Stomach (tissue), 9 donors: Measurements from ENCODE around the gene AUTS2. TPM values are rescaled to one million over a fixed set of nuclear protein-coding genes. Genes with fewer than 3 reads are reported as not detected.

Experiments used
- DNase-seq, 2 donors: peaks; one replicate each; pipeline versions ENCODE4 v3.0.0 to v3.0.0-alpha.2; 2013 to 2019
- H3K27ac ChIP-seq, 5 donors: fragments of 200-600 bp in 4 of 5; sonication (generic) in 4 of 5; one replicate each; pipeline ENCODE4 v1.5.1; 2013 to 2019; ENCODE audit warnings: mild to moderate bottlenecking in 1 of 5, moderate library complexity in 1 of 5
- H3K27me3 ChIP-seq, 3 donors: fragments of 200-600 bp; sonication (generic); one replicate each; pipeline ENCODE4 v1.5.1; 2017 to 2019; ENCODE audit warnings: mixed run types in 1 of 3
- H3K36me3 ChIP-seq, 4 donors: fragments of 200-600 bp; sonication (generic); 1 replicate in 3 of 4; 2 replicates in 1 of 4; pipeline ENCODE4 v1.5.1; 2016 to 2019
- H3K4me1 ChIP-seq, 4 donors: fragments of 200-600 bp; sonication (generic); one replicate each; pipeline ENCODE4 v1.5.1; 2016 to 2019
- H3K4me3 ChIP-seq, 4 donors: fragments of 200-600 bp; sonication (generic) in 3 of 4; one replicate each; pipeline ENCODE4 v1.5.1; 2016 to 2019; ENCODE audit warnings: mild to moderate bottlenecking in 1 of 4
- H3K9me3 ChIP-seq, 4 donors: fragments of 200-600 bp; sonication (generic); one replicate each; pipeline ENCODE4 v1.5.1; 2016 to 2019
- EP300 ChIP-seq: sonication (generic); formaldehyde crosslinking; IDR thresholded peaks from one replicate; pipeline ENCODE4 v1.6.1; 2017; ENCODE audit warnings: antibody characterized with exemption
- POLR2A ChIP-seq, 4 donors: fragments of 450-650 bp; IDR thresholded peaks; one replicate each; pipeline ENCODE4 v1.6.1; 2016; ENCODE audit warnings: antibody characterized with exemption in 4 of 4, control low read depth in 2 of 4, mild to moderate bottlenecking in 1 of 4, moderate library complexity in 1 of 4
- POLR2AphosphoS5 ChIP-seq, 3 donors: sonication (generic); formaldehyde crosslinking; IDR thresholded peaks; one replicate each; pipeline ENCODE4 v1.6.1; 2016; ENCODE audit warnings: antibody characterized with exemption in 3 of 3
- WGBS, 5 donors: extraction: QIAGEN DNeasy Blood & Tissue Kit in 3 of 5; methylation state at CpG; one replicate each; pipeline versions ENCODE4 v1.1.5 to v1.1.7; 2013 to 2018; 5-methylcytosine and 5-hydroxymethylcytosine counted together
- intact Hi-C: fragments of 100-400 bp; cut with DNase I; formaldehyde crosslinking; loops from one replicate; pipeline ENCODE4 v1.15.1; 2023; ENCODE audit warnings: low total_unique reads
- polyA plus RNA-seq, 3 donors: library from polyadenylated mRNA; stranded (reverse); fragments of 200-250 nt; gene quantifications; one replicate each; pipeline ENCODE4 v1.2.3, GENCODE V29; 2013
- total RNA-seq, 5 donors: library from RNA; depleted of rRNA; stranded (reverse); fragments of >200 nt; gene quantifications; one replicate each; pipeline versions ENCODE4 v1.1.0 to v1.2.3, GENCODE V29; 2014 to 2016
- TF ChIP-seq, protein P1 (sequence below), 7 experiments: fragments of 450-650 bp in 4 of 7; fragments of 200-600 bp in 3 of 7; sonication (generic) in 3 of 7; IDR thresholded peaks; one replicate each; pipeline ENCODE4 v1.5.1; 2016 to 2019; ENCODE audit warnings: antibody characterized with exemption in 7 of 7, control low read depth in 2 of 7, mild to moderate bottlenecking in 1 of 7
- donor health status: healthy with polysubstance abuse.
- donor health status: Bipolar disorder and iron deficiency.
- donor health status: healthy.

AUTS2 gene
- total and polyA plus RNA-seq, 8 donors, result 3.8 to 90.3 (median 38.1) TPM

DNA sequence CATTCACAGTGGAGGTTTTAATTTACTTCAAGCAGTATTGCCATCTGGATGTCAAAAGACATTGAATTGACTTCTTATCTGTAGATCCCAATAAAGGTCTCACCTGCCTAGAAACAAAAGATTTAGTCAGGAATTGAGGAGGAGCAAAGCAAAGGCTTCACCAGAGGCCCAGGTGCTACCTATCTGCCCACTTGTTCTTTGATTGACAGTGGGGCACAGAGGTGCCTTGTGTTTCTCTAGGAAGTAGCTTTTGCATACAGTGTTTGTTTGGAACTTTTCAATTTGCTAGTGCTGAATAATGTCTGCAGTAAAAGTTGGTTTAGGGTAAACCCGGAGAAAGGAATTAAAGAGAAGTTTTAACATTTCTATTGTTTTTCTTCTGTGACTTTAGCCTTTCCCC is 40.4 kb downstream of the AUTS2 start:
- intact Hi-C loops, result no loop called here
- Histone ChIP-seq H3K27ac (no peak overlapping the region), H3K9me3 (no peaks in the 10 kb centered on the region), H3K4me3 (no peak overlapping the region), H3K27me3 (no peaks in the 10 kb centered on the region), H3K4me1 (peaks cover 0 to 11% (median 0%) of the 10 kb centered on the region in 4 donors), H3K36me3 (no peaks in the 10 kb centered on the region)
- WGBS, 5 donors, result 63 to 88% (median 72%) methylated on average over 1 of the region's 1 CpG
- DNase-seq, result no peak
- no peak for TF ChIP-seq EP300
- TF ChIP-seq, protein P1, sequence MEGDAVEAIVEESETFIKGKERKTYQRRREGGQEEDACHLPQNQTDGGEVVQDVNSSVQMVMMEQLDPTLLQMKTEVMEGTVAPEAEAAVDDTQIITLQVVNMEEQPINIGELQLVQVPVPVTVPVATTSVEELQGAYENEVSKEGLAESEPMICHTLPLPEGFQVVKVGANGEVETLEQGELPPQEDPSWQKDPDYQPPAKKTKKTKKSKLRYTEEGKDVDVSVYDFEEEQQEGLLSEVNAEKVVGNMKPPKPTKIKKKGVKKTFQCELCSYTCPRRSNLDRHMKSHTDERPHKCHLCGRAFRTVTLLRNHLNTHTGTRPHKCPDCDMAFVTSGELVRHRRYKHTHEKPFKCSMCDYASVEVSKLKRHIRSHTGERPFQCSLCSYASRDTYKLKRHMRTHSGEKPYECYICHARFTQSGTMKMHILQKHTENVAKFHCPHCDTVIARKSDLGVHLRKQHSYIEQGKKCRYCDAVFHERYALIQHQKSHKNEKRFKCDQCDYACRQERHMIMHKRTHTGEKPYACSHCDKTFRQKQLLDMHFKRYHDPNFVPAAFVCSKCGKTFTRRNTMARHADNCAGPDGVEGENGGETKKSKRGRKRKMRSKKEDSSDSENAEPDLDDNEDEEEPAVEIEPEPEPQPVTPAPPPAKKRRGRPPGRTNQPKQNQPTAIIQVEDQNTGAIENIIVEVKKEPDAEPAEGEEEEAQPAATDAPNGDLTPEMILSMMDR (IDR thresholded peaks at IDR 0.05), result no peak
- TF ChIP-seq POLR2AphosphoS5 (IDR thresholded peaks at IDR 0.05), result no peak
- no peak for TF ChIP-seq POLR2A (IDR thresholded peaks at IDR 0.05)

DNA sequence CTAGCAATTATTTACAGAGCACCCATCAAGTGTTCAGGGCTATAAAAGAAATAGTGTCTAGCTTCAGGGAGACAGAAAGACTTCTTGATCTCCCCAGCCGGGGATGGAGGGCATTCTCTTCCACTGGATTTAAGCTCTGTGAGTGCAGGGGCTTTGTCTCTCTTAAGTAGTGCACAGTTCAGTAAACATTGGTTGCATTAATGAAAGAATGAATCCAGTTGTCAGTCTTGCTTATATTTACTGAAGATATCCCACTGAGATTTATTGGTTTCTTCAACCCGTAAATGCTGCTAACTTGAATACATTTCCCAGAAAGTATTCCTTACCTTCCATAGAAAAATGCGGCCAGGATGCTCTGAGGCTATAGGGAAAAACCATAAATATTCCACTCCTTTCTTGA is 41.9 kb downstream of the AUTS2 start:
- 81 to 91% (median 86%) methylated on average over 3 of the region's 3 CpGs for WGBS, 5 donors

DNA sequence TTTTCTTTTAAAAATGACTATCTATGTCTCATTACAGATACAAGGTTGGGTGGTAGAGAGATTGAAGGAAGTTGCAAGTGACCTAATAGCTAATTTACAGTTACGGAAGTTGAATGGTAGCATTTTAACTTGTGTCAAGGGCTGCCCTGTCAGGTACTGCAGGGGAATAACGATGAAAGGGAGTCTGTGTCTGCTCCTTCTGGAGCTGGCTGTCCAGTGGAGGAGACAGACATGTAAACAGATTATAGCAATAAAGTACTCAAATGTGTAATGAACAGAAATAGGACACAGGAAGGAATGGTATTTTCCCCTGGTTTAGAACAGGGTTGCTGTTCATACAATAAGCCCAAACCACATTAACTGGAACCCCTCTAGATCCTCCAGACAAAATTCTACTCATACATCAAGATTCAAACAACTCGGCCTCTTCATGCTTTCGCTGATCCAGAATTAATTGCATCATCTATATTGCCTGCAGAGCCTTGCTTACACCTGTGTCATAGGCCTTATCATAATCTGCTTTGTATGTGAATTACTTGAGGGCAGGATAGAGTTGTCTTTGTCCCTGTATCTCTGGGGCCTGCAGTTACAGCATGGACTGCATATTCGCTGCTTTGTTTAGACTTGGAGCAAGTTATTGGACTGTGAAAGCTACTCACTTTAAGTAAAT is 42.8 kb downstream of the AUTS2 start:
- Histone ChIP-seq H3K4me1 (peaks cover 0 to 4% (median 0%) of the 10 kb centered on the region in 4 donors), H3K4me3 (no peak overlapping the region), H3K9me3 (no peaks in the 10 kb centered on the region), H3K27ac (no peak overlapping the region), H3K36me3 (no peaks in the 10 kb centered on the region), H3K27me3 (no peaks in the 10 kb centered on the region)
- no peak for DNase-seq
- intact Hi-C loops, result no loop called here
- WGBS, 5 donors, result 81 to 89% (median 88%) methylated on average over 5 of the region's 5 CpGs
- no peak for TF ChIP-seq POLR2AphosphoS5 (IDR thresholded peaks at IDR 0.05)
- no peak for TF ChIP-seq POLR2A (IDR thresholded peaks at IDR 0.05)
- TF ChIP-seq EP300, result no peak
- TF ChIP-seq, protein P1 (IDR thresholded peaks at IDR 0.05), result no peak

More for the DNA sequence above, 41.9 kb downstream of the AUTS2 start:
- peaks cover 0 to 11% (median 0%) of the 10 kb centered on the region in 4 donors for H3K4me1 ChIP-seq
- TF ChIP-seq POLR2AphosphoS5 (IDR thresholded peaks at IDR 0.05) (no peak), EP300 (no peak)
- TF ChIP-seq, protein P1 (IDR thresholded peaks at IDR 0.05), result no peak
- no peaks in the 10 kb centered on the region for H3K9me3 ChIP-seq
- DNase-seq, result no peak
- no peaks in the 10 kb centered on the region for H3K36me3 ChIP-seq
- H3K27me3 ChIP-seq, result no peaks in the 10 kb centered on the region
- intact Hi-C loops, result no loop called here
- H3K4me3 ChIP-seq, result no peak overlapping the region
- H3K27ac ChIP-seq, result no peak overlapping the region

DNA sequence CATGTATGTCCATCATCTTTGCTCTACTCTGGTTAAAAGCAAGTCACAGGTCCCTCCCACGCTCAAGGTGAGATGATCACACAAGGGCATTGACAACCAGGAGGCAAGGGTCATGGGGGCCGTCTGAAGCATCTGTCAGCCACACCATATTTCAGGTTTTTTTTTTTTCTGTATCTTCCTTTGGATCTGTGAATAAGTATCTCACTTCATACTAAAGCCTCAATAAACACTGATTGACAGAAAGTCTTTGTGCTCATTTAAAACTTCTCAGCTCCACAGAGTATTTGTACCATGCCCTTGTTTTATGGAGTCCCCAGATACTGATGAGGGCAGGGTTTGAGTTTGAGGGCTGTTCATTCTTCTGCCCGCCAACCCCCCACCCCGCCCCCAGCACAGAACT is 45.0 kb downstream of the AUTS2 start:
- Histone ChIP-seq H3K4me3 (no peak overlapping the region), H3K4me1 (no peaks in the 10 kb centered on the region), H3K36me3 (no peaks in the 10 kb centered on the region), H3K27ac (no peak overlapping the region), H3K9me3 (no peaks in the 10 kb centered on the region), H3K27me3 (no peaks in the 10 kb centered on the region)
- no peak for TF ChIP-seq POLR2A (IDR thresholded peaks at IDR 0.05)
- no peak for TF ChIP-seq EP300
- no peak for TF ChIP-seq POLR2AphosphoS5 (IDR thresholded peaks at IDR 0.05)
- TF ChIP-seq, protein P1 (IDR thresholded peaks at IDR 0.05), result no peak
- no peak for DNase-seq
- intact Hi-C loops, result no loop called here
- 76 to 90% (median 79%) methylated on average over 4 of the region's 4 CpGs for WGBS, 5 donors
